Measurements from ENCODE around the gene TMEM191B.
"Not testable (repeated sequence)": the region's sequence is repeated elsewhere in the genome, so short reads cannot be mapped to it uniquely, and the experiment has no call there.

TMEM191B gene

DNA sequence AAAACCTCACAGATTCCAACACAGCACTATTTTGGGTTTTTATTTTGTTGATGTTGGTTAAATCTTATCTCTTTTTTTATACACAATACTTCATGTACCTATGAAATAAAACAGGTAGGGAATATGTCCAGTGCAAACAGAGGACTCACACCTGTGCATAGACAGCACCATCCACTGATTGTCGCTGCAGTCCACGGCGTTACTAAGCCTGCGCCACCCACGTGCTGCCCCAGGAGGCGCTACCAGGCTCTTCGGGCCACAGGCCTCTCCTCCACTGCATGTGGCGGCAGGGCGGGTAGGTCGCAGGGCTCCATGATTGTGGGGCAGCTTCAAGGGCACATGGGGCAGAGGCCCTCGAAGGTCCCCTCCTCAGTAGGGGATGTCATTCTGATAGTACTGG, 6.0 kb downstream of the TMEM191B start:
- not testable (repeated sequence) for H3K27ac ChIP-seq (ENCODE audit: low read length); H3K9me3 ChIP-seq (ENCODE audit: control insufficient read depth, insufficient read depth, low read length); H3K4me1 ChIP-seq (ENCODE audit: control insufficient read depth, insufficient read depth, low read length); H3K4me3 ChIP-seq (ENCODE audit: low read length); H3K27me3 ChIP-seq (ENCODE audit: control insufficient read depth, insufficient read depth, low read length); H3K36me3 ChIP-seq (ENCODE audit: control insufficient read depth, insufficient read depth, low read length); DNase-seq (ENCODE audit: low read depth, low spot score)
- no CpG with 5 or more reads among the region's 11 CpGs for WGBS (ENCODE audit: insufficient coverage, insufficient read length)

DNA sequence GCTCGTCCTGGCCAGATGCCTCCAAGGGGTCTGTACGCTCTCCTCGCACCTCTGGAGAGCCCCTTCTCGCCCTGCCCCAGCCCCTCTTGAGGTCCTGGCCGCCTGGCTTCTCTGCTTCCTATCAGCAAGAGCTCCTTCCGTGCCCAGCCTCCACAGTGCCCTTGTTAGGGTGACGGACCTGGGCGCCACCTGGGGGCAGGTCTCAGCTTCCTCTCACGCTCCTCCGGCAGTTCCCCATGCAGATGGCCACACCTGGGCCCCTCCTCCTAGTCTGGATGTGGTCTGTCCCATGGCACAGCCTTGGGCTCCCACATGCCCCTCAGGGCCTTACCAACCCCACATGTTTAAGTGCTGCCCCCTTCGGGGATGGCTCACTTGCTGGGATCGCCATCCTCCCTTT, 6.7 kb downstream of the TMEM191B start:
- not testable (repeated sequence) for H3K4me1 ChIP-seq (ENCODE audit: control insufficient read depth, insufficient read depth, low read length); DNase-seq (ENCODE audit: low read depth, low spot score); H3K36me3 ChIP-seq (ENCODE audit: control insufficient read depth, insufficient read depth, low read length); H3K9me3 ChIP-seq (ENCODE audit: control insufficient read depth, insufficient read depth, low read length); H3K4me3 ChIP-seq (ENCODE audit: low read length); H3K27me3 ChIP-seq (ENCODE audit: control insufficient read depth, insufficient read depth, low read length); H3K27ac ChIP-seq (ENCODE audit: low read length)
- WGBS (ENCODE audit: insufficient coverage, insufficient read length) = no CpG with 5 or more reads among the region's 12 CpGs

DNA sequence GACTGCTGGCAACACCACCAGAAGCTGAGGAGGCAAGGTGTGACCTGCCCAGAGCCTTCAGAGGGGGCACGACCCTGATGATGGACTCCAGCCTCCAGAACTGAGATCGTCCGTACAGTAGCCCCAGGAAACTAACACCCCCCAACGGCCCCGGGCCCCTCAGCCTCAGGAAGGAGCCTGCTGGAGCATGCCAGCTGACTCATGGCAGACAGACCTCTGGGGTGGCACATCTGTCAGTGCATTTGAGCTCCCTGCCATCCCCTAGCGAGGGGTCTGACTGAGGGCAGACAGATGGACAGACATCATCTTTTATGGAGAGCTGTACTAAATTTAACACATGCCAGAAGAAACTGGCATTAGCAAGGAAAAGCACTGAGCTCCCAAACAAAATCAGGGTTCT, 12.4 kb downstream of the TMEM191B start:
- H3K4me3 ChIP-seq (ENCODE audit: low read length); DNase-seq (ENCODE audit: low read depth, low spot score): not testable (repeated sequence)
- WGBS (ENCODE audit: insufficient coverage, insufficient read length) = no CpG with 5 or more reads among the region's 6 CpGs

DNA sequence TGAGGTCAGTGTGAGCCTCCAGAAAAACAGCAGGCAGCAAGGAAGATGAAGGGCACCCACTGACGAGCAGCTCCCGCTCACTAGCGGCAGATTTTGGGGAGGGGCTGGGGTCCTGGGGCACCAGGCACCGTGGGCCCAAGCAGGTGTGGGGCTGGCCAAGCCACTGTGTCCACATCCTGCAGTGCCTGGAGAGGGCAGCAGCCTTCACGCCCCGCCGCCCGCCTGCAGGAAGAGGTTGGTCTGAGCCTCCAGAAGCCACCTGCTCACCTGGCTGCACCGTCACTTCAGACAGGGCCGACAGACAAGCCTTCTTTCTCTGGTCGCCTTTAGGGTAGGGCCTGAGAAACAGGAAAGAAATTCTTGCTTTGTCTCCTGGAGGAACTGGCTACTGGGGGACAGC, 15.8 kb downstream of the TMEM191B start:
- not testable (repeated sequence) for DNase-seq (ENCODE audit: low read depth, low spot score); H3K27ac ChIP-seq (ENCODE audit: low read length); H3K4me1 ChIP-seq (ENCODE audit: control insufficient read depth, insufficient read depth, low read length); H3K4me3 ChIP-seq (ENCODE audit: low read length); H3K9me3 ChIP-seq (ENCODE audit: control insufficient read depth, insufficient read depth, low read length); H3K27me3 ChIP-seq (ENCODE audit: control insufficient read depth, insufficient read depth, low read length); H3K36me3 ChIP-seq (ENCODE audit: control insufficient read depth, insufficient read depth, low read length)
- no CpG with 5 or more reads among the region's 11 CpGs for WGBS (ENCODE audit: insufficient coverage, insufficient read length)

More for the DNA sequence above, 12.4 kb downstream of the TMEM191B start:
- not testable (repeated sequence) for H3K36me3 ChIP-seq (ENCODE audit: control insufficient read depth, insufficient read depth, low read length); H3K4me1 ChIP-seq (ENCODE audit: control insufficient read depth, insufficient read depth, low read length); H3K27me3 ChIP-seq (ENCODE audit: control insufficient read depth, insufficient read depth, low read length); H3K9me3 ChIP-seq (ENCODE audit: control insufficient read depth, insufficient read depth, low read length); H3K27ac ChIP-seq (ENCODE audit: low read length)

DNA sequence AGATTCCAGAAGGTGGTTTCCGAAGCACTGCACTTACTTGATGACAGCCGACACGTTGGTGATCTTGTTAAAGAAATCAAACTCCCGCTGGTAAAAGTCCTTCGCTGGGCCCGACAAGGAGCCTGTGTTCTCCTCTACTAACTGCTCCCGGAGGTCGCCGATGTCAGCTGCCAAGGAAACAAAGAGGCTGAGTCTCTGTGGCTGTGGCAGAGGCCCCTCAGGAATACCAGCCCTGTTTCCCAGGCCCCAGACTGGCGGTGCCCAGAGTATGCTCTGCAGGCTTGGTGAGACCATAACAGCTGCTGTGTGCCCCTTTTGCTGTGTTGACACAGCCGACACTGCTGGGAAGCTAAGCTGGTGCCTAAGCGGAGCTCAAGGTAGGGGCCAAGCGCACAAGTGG, 17.0 kb downstream of the TMEM191B start:
- not testable (repeated sequence) for H3K4me3 ChIP-seq (ENCODE audit: low read length); H3K27me3 ChIP-seq (ENCODE audit: control insufficient read depth, insufficient read depth, low read length); H3K27ac ChIP-seq (ENCODE audit: low read length); H3K4me1 ChIP-seq (ENCODE audit: control insufficient read depth, insufficient read depth, low read length); DNase-seq (ENCODE audit: low read depth, low spot score); H3K9me3 ChIP-seq (ENCODE audit: control insufficient read depth, insufficient read depth, low read length); H3K36me3 ChIP-seq (ENCODE audit: control insufficient read depth, insufficient read depth, low read length)
- WGBS (ENCODE audit: insufficient coverage, insufficient read length) = no CpG with 5 or more reads among the region's 13 CpGs

DNA sequence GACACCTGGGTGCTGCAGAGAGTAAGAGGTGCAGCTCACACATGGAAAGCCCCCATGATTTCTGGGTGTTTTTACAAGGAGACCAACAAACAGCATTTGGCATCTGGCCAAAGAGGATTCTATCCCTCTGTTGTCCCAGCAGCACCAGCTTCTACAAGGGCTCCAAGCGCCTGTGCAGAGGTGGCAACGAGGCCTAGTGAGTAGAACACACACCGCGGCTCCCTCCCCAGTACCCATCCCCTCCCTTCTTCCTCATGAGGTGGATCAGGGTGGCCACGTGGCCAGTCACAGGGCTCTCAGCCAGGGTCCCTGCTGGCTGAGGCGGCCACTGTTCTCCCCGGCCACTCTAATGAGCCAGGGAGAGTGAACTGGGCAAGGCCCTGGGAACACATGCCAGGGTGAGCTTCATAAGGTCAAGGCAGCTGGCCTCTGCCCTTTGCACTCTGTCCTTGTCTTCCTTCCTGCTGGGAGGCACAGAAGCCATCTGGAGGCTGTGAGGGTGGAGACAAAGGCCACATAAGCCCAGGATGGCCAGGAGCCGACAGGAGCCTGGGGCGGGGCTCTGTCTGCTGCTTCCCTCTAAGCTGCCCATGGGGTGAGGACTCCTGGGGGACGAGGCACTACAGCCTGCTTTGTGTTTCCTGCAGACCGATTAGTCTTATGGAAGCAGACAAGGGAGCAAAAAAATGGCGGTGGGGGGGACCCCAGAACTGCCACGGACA, 22.0 kb downstream of the TMEM191B start:
- not testable (repeated sequence) for H3K27ac ChIP-seq (ENCODE audit: low read length); H3K27me3 ChIP-seq (ENCODE audit: control insufficient read depth, insufficient read depth, low read length); H3K4me1 ChIP-seq (ENCODE audit: control insufficient read depth, insufficient read depth, low read length); H3K9me3 ChIP-seq (ENCODE audit: control insufficient read depth, insufficient read depth, low read length); H3K4me3 ChIP-seq (ENCODE audit: low read length); H3K36me3 ChIP-seq (ENCODE audit: control insufficient read depth, insufficient read depth, low read length); DNase-seq (ENCODE audit: low read depth, low spot score)
- WGBS (ENCODE audit: insufficient coverage, insufficient read length) = no CpG with 5 or more reads among the region's 13 CpGs

DNA sequence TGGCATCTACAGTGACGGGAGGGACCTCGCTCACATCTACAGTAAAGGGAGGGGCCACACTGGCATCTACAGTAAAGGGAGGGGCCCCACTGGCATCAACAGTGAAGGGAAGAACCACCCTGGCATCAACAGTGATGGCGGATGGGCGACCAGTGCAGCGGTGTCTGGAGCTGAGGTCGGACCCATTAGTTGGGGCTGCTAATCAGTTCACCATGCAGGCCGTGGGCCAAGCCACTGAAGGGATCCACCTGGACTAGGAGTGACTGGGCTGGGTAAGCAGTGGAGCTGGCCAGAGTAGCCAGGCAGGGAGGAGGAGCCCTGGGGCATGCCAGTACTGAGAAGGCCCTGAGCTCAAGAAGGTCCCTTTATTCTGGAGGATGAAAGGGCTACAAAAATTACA, 23.4 kb downstream of the TMEM191B start:
- H3K4me3 ChIP-seq (ENCODE audit: low read length); H3K27ac ChIP-seq (ENCODE audit: low read length); DNase-seq (ENCODE audit: low read depth, low spot score); H3K4me1 ChIP-seq (ENCODE audit: control insufficient read depth, insufficient read depth, low read length); H3K27me3 ChIP-seq (ENCODE audit: control insufficient read depth, insufficient read depth, low read length); H3K9me3 ChIP-seq (ENCODE audit: control insufficient read depth, insufficient read depth, low read length); H3K36me3 ChIP-seq (ENCODE audit: control insufficient read depth, insufficient read depth, low read length): not testable (repeated sequence)
- no CpG with 5 or more reads among the region's 7 CpGs for WGBS (ENCODE audit: insufficient coverage, insufficient read length)

DNA sequence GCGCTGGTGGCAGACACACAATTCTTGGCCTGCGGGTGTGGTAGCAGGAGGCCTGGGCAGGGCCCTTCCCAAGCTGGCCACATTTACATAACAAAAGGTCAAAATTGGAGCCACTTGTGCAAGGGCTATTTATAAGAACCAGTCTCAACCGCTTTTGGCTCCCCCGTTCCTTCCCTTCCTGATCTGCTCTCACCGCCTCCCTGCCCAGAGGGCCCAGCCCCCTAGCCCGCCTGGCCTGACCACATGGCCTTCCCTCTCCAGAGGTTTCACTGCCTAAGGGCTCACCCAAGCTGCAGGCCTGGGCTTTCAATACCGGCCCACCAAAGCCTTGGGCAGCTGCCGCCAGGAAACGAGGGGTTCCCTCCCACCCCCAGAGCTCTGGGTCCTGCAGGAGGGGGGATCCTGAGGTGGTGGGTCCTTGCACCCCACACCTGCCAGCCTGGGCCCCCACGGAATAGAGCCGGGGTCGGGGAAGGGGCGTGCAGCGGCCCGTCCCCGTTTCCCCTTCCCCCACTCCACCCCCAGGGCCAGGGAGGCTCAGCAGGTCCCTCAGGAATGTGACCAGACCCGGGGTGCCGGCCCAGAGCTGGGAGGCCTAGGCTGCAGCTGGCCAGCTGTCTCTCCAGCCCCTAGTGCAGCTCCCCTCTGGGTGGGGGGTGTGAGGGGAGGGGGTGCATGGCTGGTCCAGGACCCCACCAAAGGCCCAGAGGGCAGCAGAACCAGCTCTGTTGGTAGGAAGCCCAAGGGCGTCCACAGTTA, 25.4 kb downstream of the TMEM191B start:
- H3K27me3 ChIP-seq (ENCODE audit: control insufficient read depth, insufficient read depth, low read length); H3K9me3 ChIP-seq (ENCODE audit: control insufficient read depth, insufficient read depth, low read length); DNase-seq (ENCODE audit: low read depth, low spot score); H3K4me1 ChIP-seq (ENCODE audit: control insufficient read depth, insufficient read depth, low read length); H3K36me3 ChIP-seq (ENCODE audit: control insufficient read depth, insufficient read depth, low read length); H3K4me3 ChIP-seq (ENCODE audit: low read length); H3K27ac ChIP-seq (ENCODE audit: low read length): not testable (repeated sequence)
- WGBS (ENCODE audit: insufficient coverage, insufficient read length) = no CpG with 5 or more reads among the region's 19 CpGs

DNA sequence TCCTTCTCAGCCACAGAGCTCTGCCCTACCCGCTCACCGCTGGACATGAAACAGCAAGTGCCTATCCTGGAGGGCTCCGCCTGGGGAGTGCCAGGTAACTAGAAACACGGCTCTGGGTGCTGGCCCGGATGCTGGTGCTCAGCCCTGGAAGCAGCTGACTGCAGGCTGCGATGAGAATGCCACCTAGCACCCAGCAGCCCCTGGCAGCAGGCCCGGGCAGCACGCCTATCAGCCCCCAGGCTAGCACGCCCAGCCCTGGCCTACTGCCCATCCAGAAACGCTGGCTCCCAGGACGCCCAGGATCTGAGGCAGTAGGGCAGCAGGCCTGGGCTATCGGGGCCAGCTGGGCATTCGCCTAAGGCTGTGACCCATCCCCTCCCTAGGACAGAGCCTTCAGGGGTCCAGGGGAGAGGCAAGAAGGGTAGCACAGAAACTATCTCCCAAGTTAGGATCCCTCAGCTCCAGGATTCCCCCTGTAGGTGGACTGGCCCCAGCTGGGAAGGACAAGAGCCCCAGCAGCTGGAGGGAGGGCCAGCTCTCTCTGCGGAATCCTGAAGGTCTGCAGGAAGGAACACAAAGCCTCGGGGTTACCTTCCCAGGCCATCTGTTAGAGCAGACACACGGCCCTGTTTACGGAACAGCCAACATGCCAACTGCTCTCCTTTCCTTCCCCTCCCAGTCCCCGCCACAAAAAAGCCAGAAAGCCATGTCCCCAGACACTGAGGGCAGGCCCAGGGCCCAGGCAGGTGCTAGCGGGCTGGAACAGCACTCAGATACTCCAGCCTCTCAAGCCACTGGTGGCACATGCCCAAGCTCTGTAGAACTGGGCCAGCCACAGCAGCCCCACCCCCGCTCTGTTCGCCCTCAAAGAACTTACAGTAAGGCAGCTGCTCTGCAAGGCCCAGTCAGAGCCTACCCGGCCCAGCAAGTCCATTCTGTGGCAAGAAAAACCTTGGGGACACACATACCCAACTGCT, 27.0 kb downstream of the TMEM191B start:
- not testable (repeated sequence) for H3K9me3 ChIP-seq (ENCODE audit: control insufficient read depth, insufficient read depth, low read length); H3K27ac ChIP-seq (ENCODE audit: low read length); H3K4me1 ChIP-seq (ENCODE audit: control insufficient read depth, insufficient read depth, low read length); H3K36me3 ChIP-seq (ENCODE audit: control insufficient read depth, insufficient read depth, low read length); H3K27me3 ChIP-seq (ENCODE audit: control insufficient read depth, insufficient read depth, low read length); DNase-seq (ENCODE audit: low read depth, low spot score); H3K4me3 ChIP-seq (ENCODE audit: low read length)
- no CpG with 5 or more reads among the region's 22 CpGs for WGBS (ENCODE audit: insufficient coverage, insufficient read length)

DNA sequence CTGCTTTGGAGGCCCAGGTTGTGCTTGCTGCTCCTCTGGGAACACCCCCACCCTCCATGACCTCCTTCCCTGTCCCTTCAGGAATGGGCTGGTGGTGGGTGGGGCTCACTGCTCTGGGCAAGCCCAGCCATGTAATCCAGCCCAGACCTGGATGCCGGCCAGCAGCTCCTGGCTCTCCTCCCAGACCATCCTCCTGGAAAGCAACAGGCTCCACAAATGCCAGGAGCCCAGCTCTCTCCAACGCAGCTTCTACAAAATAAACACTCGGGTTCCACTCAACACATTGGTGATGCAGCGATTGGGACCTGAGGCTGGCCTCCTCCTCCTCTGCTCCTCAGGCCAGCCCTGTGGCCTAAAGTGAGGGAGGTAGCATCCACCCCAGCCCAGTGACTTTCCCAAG, 30.9 kb downstream of the TMEM191B start:
- H3K9me3 ChIP-seq (ENCODE audit: control insufficient read depth, insufficient read depth, low read length); H3K36me3 ChIP-seq (ENCODE audit: control insufficient read depth, insufficient read depth, low read length); H3K27me3 ChIP-seq (ENCODE audit: control insufficient read depth, insufficient read depth, low read length); DNase-seq (ENCODE audit: low read depth, low spot score); H3K4me3 ChIP-seq (ENCODE audit: low read length); H3K27ac ChIP-seq (ENCODE audit: low read length); H3K4me1 ChIP-seq (ENCODE audit: control insufficient read depth, insufficient read depth, low read length): not testable (repeated sequence)
- WGBS (ENCODE audit: insufficient coverage, insufficient read length) = no CpG with 5 or more reads among the region's 4 CpGs
